ENCODE measurements around the gene TAS2R5.

The TAS2R5 gene

DNA sequence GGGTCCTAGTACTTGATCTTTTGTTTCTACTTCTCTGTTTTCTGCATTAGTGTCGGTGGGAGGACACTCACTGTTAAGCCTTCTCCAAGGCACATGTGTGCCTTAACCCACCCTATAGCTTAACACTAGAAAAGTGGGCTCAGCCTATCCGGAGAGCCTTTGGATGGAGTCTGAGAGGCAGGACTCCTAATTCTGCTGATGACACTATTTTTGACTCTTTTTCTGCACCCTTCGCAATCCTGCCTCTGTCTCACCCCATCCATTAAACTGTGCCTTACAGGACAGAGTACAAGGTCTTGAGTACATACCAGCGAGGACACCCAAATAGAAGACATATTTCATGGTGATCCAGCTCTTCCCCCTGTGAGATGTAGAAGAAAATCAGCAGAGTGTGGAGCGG is 50.7 kb downstream of the TAS2R5 start:
- Histone ChIP-seq H3K36me3 (ENCODE audit: insufficient read depth, low read length) (no peaks in the 10 kb centered on the region), H3K27ac (no peak overlapping the region)
- TF ChIP-seq FOXP2 (optimal IDR thresholded peaks at IDR 0.05; ENCODE audit: control extremely low read depth, extremely low read length, insufficient read depth): no peak
- no peak for TF ChIP-seq EZH2 (IDR thresholded peaks at IDR 0.05)
- TF ChIP-seq POLR2AphosphoS5 (IDR thresholded peaks at IDR 0.05; ENCODE audit: borderline replicate concordance, low read depth, low read length): no peak

More for the DNA sequence above, 50.7 kb downstream of the TAS2R5 start:
- DNase-seq (ENCODE audit: low read depth, low spot score): no peak
- Histone ChIP-seq H3K9me3 (ENCODE audit: low read depth, low read length) (no peaks in the 10 kb centered on the region), H3K4me3 (no peak overlapping the region), H3K9ac (ENCODE audit: insufficient read length) (no peak overlapping the region)

All from SK-N-MC (cell line).